GM12878 (cell line): ENCODE results near the gene LDB2.

Experiments
- MTA3 ChIP-seq: IDR thresholded peaks from 2 replicates; pipeline ENCODE4 v1.6.1; 2012; ENCODE audit warnings: low read length, inconsistent platforms, borderline replicate concordance
- POLR2A ChIP-seq: IDR thresholded peaks from 2 replicates; pipeline ENCODE4 v1.6.1; 2011; ENCODE audit warnings: low read depth, mild to moderate bottlenecking, low read length
- POLR2AphosphoS2 ChIP-seq: IDR thresholded peaks from 2 replicates; pipeline ENCODE4 v1.6.1; 2011; ENCODE audit warnings: low read depth, mild to moderate bottlenecking, low read length, improper control_type of control experiment, moderate library complexity
- TF ChIP-seq, protein P1 (sequence below), 3 experiments: IDR thresholded peaks in 2 of 3; conservative IDR thresholded peaks in 1 of 3; 2 replicates each; pipeline ENCODE4 v1.5.1; 2011; ENCODE audit warnings: low read depth in 3 of 3, low read length in 3 of 3, mild to moderate bottlenecking in 3 of 3, control low read depth in 2 of 3, moderate library complexity in 2 of 3, inconsistent platforms in 1 of 3, mixed read lengths in 1 of 3; ENCODE audit not compliant: control insufficient read depth in 2 of 3, insufficient read depth in 1 of 3; ENCODE audit errors: extremely low read depth in 1 of 3

GRCh38 chr4:16643893-16644292, 254.6 kb downstream of the LDB2 start:
- no peak for TF ChIP-seq MTA3
- TF ChIP-seq, protein P1, sequence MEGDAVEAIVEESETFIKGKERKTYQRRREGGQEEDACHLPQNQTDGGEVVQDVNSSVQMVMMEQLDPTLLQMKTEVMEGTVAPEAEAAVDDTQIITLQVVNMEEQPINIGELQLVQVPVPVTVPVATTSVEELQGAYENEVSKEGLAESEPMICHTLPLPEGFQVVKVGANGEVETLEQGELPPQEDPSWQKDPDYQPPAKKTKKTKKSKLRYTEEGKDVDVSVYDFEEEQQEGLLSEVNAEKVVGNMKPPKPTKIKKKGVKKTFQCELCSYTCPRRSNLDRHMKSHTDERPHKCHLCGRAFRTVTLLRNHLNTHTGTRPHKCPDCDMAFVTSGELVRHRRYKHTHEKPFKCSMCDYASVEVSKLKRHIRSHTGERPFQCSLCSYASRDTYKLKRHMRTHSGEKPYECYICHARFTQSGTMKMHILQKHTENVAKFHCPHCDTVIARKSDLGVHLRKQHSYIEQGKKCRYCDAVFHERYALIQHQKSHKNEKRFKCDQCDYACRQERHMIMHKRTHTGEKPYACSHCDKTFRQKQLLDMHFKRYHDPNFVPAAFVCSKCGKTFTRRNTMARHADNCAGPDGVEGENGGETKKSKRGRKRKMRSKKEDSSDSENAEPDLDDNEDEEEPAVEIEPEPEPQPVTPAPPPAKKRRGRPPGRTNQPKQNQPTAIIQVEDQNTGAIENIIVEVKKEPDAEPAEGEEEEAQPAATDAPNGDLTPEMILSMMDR (IDR thresholded peaks at IDR 0.05 in 2 of 3, conservative IDR thresholded peaks at IDR 0.05 in 1 of 3; ENCODE audit: control insufficient read depth in 2 of 3, extremely low read depth in 1 of 3, insufficient read depth in 1 of 3, low read depth in 3 of 3, low read length in 3 of 3): no peak
- TF ChIP-seq POLR2AphosphoS2: no peak
- TF ChIP-seq POLR2A: no peak
